Panc1 (cell line): ENCODE results near the gene ZDHHC18.
"Not testable (repeated sequence)": the region's sequence is repeated elsewhere in the genome, so short reads cannot be mapped to it uniquely, and the experiment has no call there.

Experiments used
- TCF7L2 ChIP-seq: IDR thresholded peaks from 2 replicates; pipeline ENCODE4 v1.6.1; 2011; ENCODE audit warnings: mild to moderate bottlenecking, low read depth, low read length, inconsistent platforms
- TF ChIP-seq, protein P1 (sequence below): fragments of 450-650 bp; IDR thresholded peaks from 2 replicates; pipeline ENCODE4 v1.5.1; 2017; ENCODE audit warnings: mild to moderate bottlenecking

DNA sequence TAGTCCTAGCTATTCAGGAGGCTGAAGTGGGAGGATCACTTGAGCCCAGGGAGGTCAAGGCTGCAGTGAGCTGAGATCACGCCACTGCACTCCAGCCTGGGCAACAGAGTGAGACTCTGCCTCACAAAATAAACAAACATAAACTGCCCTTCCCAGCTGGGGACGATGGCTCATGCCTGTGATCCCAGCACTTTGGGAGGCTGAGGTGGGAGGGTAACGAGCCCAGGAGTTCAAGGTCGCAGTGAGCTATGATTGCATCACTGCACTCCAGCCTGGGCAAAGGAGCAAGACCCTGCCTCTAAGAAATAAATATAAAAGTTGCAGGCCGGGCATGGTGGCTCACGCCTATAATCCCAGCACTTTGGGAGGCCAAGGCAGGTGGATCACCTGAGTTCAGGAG lies 55.1 kb downstream of the ZDHHC18 start:
- TF ChIP-seq, protein P1, sequence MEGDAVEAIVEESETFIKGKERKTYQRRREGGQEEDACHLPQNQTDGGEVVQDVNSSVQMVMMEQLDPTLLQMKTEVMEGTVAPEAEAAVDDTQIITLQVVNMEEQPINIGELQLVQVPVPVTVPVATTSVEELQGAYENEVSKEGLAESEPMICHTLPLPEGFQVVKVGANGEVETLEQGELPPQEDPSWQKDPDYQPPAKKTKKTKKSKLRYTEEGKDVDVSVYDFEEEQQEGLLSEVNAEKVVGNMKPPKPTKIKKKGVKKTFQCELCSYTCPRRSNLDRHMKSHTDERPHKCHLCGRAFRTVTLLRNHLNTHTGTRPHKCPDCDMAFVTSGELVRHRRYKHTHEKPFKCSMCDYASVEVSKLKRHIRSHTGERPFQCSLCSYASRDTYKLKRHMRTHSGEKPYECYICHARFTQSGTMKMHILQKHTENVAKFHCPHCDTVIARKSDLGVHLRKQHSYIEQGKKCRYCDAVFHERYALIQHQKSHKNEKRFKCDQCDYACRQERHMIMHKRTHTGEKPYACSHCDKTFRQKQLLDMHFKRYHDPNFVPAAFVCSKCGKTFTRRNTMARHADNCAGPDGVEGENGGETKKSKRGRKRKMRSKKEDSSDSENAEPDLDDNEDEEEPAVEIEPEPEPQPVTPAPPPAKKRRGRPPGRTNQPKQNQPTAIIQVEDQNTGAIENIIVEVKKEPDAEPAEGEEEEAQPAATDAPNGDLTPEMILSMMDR, result not testable (repeated sequence)
- not testable (repeated sequence) for TF ChIP-seq TCF7L2
